ENCODE results near the gene ERC1. TPM values are rescaled to one million over a fixed set of nuclear protein-coding genes. Genes with fewer than 3 reads are reported as not detected.
"Not testable (repeated sequence)": the region's sequence is repeated elsewhere in the genome, so short reads cannot be mapped to it uniquely, and the experiment has no call there.

Gene ERC1
- total RNA-seq, 1 donor from 2014 or later, result 42.6 TPM

DNA sequence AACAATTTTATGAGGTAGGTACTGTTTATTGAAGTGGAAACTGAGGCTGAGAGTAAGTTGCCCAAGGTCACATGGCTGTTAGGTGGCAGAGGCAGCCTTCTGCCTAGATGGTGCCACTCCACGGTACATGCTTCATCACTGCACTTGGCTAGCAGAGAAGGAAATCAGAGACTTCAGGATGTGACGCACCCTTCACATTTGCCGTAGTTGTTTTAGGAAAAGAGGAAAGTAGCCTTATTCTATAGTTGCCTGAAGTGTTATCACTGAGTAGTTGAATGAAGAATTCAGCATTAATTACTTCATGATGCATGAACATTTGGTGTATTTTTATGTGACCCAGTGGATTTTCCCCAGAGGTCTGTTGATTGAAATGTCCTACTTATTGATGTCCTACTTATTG is 55.7 kb downstream of the ERC1 start:
- Mint-ChIP-seq H3K4me1 (ENCODE audit: low read depth) (peaks cover 5% of the 10 kb centered on the region), H3K9me3 (no peaks in the 10 kb centered on the region), H3K27ac (no peak overlapping the region), H3K36me3 (ENCODE audit: low read depth) (peaks cover 3% of the 10 kb centered on the region), H3K27me3 (ENCODE audit: low read depth) (no peaks in the 10 kb centered on the region), H3K4me3 (ENCODE audit: low read depth) (no peak overlapping the region)
- DNase-seq (ENCODE audit: low spot score), result no peak
- intact Hi-C loops (cut with micrococcal nuclease), result no loop called here

DNA sequence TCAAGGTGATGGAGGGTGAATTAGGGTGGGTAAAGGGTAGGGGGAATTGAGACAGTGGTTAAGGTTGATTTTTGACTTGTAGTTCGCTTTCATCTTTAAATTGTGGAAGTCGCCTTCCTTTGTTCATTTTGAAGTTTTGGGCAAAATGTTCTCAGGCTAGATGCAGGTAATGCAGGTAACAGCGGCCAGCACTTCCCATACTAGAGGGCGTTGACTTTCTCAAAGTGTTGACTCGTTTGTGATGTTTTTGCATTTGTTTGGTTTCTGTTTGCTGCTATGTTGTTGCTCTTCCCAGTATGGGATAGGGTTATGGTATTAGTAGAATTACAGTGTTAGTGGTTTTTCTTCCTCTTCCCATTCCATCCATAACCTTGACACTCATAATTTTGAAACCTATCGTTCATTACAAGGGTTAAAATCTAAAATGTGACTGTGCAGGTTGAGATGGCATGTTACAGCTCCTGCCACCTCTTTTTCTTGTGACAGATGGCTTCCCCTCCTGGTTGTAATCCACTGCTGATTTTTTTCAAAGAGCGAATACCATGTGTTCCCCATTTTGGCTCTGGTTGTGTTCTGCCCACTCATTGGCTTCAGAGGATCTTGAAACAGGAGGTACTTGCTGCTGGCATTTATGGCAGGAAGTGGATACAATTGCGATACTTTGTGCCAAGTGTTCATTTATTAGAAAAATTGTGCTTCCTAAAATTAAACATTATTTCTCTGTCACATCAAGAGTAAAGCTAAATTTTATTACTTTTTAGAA is 57.1 kb downstream of the ERC1 start:
- Mint-ChIP-seq H3K4me3 (ENCODE audit: low read depth) (no peak overlapping the region), H3K27me3 (ENCODE audit: low read depth) (no peaks in the 10 kb centered on the region), H3K4me1 (ENCODE audit: low read depth) (peaks cover 5% of the 10 kb centered on the region), H3K27ac (no peak overlapping the region), H3K9me3 (no peaks in the 10 kb centered on the region), H3K36me3 (ENCODE audit: low read depth) (no peaks in the 10 kb centered on the region)
- intact Hi-C loops (cut with micrococcal nuclease), result no loop called here
- no peak for DNase-seq (ENCODE audit: low spot score)

DNA sequence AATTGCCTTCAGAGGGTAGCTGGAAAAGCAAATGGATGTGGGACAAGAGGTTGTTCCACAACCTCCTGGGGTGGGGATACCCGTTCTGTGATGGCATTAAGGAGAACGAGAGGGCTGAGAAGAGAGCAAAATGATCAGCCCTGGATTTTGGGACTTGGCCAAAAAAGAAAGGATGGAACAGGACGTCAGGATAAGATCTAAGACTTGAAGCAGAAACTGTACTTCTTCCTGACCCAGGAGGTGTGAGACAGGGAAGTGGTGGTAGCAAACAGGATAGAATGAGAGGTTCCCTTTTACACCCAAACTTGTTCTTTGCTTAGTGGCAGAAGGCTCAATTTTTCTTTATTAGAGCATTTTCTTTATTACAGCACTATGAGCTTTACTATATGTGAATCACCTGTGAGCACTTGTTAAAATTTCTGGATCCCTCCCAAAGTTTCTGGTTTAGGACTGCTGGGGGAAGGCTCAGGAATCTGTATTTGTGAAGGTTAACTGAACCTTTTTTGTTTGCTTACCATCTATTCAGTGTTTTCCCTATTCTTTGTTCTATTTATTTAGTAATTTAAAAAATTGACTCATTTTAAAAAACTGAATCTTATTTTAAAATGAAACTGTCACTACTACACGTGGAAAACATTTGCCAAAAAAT is 59.2 kb downstream of the ERC1 start:
- Mint-ChIP-seq H3K4me1 (ENCODE audit: low read depth) (peaks cover 5% of the 10 kb centered on the region), H3K36me3 (ENCODE audit: low read depth) (no peaks in the 10 kb centered on the region), H3K27me3 (ENCODE audit: low read depth) (no peaks in the 10 kb centered on the region), H3K9me3 (no peaks in the 10 kb centered on the region), H3K27ac (no peak overlapping the region), H3K4me3 (ENCODE audit: low read depth) (no peak overlapping the region)
- intact Hi-C loops (cut with micrococcal nuclease), result no loop called here
- no peak for DNase-seq (ENCODE audit: low spot score)

DNA sequence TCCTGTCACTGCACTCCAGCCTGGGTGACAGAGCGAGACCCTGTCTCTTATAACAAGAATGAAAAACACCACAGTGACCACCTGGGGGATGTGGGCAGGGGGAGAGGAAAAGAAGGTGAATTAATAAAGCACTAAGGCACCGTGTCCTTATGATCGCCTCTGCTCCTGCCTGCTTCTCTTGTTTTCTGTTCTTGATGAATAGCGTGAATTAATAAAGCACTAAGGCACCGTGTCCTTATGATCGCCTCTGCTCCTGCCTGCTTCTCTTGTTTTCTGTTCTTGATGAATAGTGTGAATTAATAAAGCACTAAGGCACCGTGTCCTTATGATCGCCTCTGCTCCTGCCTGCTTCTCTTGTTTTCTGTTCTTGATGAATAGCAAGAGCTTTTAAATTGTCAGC is 60.6 kb downstream of the ERC1 start:
- H3K9me3 Mint-ChIP-seq; DNase-seq (ENCODE audit: low spot score); H3K4me3 Mint-ChIP-seq (ENCODE audit: low read depth); H3K36me3 Mint-ChIP-seq (ENCODE audit: low read depth); H3K4me1 Mint-ChIP-seq (ENCODE audit: low read depth); H3K27ac Mint-ChIP-seq; intact Hi-C loops (cut with micrococcal nuclease); H3K27me3 Mint-ChIP-seq (ENCODE audit: low read depth): not testable (repeated sequence)

DNA sequence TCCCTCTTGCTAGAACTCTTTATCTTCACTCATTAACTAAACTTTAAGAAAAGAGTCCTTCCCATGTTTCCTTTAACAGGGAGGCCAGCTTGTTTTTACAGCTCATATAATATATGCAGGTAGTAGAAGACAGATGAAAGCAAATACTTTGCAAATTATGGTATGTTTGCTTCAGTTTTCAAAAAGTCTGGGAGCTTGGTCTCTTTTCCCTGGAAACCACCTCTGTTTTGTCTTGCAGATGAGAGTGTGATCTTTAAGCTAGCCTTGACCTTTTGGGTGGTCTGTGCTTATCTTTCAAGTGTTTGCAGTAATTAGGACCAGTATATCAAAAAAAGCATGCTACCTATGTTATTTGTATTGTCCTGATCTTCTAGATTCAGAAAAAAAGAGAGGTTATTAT is 62.7 kb downstream of the ERC1 start:
- H3K9me3 Mint-ChIP-seq, result peaks cover 10% of the 10 kb centered on the region
- DNase-seq (ENCODE audit: low spot score), result no peak
- intact Hi-C loops (cut with micrococcal nuclease), result no loop called here
- no peaks in the 10 kb centered on the region for H3K4me1 Mint-ChIP-seq (ENCODE audit: low read depth)
- H3K27ac Mint-ChIP-seq, result no peak overlapping the region
- H3K27me3 Mint-ChIP-seq (ENCODE audit: low read depth), result no peaks in the 10 kb centered on the region
- no peak overlapping the region for H3K4me3 Mint-ChIP-seq (ENCODE audit: low read depth)
- peaks cover 9% of the 10 kb centered on the region for H3K36me3 Mint-ChIP-seq (ENCODE audit: low read depth)

DNA sequence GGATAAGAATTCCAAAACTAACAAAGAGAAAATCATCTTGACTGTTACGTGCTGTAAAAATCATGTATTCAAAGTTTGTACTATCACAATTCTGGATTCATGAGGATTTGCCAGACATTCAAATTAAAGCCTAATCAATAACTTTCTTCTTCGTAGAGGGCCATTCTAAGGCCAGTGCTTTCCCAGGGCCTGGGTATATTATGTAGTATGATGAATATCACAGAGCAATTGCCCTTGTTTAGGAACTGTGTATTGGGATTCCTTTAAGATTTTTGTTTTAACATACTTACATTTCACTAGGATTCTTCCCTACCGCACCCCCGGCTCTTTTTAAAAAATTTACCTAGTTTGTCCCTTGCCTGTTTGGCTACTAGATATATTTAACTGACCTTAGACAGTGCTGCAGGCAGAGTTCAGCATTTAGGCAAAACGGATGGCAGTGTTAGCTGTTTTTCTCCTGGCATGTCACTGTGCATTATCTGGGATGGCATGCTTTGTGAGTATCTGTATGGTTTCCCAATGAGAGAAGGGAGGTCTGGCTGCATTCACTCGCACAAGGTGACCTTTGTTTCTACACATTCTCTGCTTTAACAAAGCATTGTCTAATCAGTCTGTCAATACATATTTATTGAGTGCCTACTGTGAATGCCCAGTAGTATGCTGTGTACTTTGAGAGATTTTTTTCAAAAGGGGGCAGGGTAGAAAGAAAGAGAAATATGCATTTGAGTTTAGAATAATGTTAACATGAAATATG is 63.3 kb downstream of the ERC1 start:
- H3K36me3 Mint-ChIP-seq (ENCODE audit: low read depth), result peaks cover 15% of the 10 kb centered on the region
- peaks cover 16% of the 10 kb centered on the region for H3K9me3 Mint-ChIP-seq
- H3K4me3 Mint-ChIP-seq (ENCODE audit: low read depth), result no peak overlapping the region
- no peak for DNase-seq (ENCODE audit: low spot score)
- no peaks in the 10 kb centered on the region for H3K27me3 Mint-ChIP-seq (ENCODE audit: low read depth)
- no peak overlapping the region for H3K27ac Mint-ChIP-seq
- H3K4me1 Mint-ChIP-seq (ENCODE audit: low read depth), result no peaks in the 10 kb centered on the region
- intact Hi-C loops (cut with micrococcal nuclease), result no loop called here

DNA sequence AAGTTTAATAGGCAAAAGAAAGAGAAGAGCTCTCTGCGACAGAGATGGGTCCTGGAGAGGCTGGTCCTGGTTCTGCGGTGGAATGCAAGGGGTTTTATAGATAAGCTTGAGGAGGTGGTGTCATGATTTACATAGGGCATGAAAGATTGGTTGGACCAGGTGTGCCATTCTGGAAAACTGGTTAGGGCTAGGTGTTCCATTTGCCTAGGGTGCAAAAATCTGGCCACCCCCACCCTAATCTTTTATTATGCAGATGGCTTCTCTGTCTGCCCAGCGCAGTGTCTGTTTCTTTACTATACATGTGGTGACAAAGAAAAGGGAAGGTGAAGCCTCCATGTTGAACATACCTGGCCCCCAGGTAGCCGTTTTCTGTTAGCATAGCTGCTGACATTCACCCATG is 65.4 kb downstream of the ERC1 start:
- H3K9me3 Mint-ChIP-seq, result peaks cover 32% of the 10 kb centered on the region
- peaks cover 27% of the 10 kb centered on the region for H3K36me3 Mint-ChIP-seq (ENCODE audit: low read depth)

DNA sequence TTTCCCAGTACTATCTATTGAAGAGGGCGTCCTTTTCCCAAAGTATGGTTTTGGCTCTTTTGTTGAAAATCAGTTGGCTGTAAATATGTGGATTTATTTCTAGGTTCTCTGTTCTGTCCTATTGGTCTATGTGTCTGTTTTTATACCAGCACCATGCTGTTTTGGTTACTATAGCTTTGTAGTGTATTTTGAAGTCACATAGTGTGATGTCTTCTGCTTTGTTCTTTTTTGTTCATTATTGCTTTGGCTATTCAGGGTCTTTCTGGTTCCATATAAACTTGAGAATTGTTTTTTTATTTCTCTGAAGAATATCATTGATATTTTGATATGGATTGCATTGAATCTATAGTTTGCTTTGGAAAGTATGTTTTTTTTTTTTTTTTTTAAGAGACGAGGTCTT is 67.4 kb downstream of the ERC1 start:
- Mint-ChIP-seq H3K36me3 (ENCODE audit: low read depth) (peaks cover 40% of the 10 kb centered on the region), H3K9me3 (peaks cover 44% of the 10 kb centered on the region), H3K27me3 (ENCODE audit: low read depth) (no peaks in the 10 kb centered on the region), H3K27ac (no peak overlapping the region), H3K4me1 (ENCODE audit: low read depth) (peaks cover 2% of the 10 kb centered on the region), H3K4me3 (ENCODE audit: low read depth) (no peak overlapping the region)
- intact Hi-C loops (cut with micrococcal nuclease), result no loop called here
- no peak for DNase-seq (ENCODE audit: low spot score)

More for the DNA sequence above, 65.4 kb downstream of the ERC1 start:
- intact Hi-C loops (cut with micrococcal nuclease), result no loop called here
- no peak for DNase-seq (ENCODE audit: low spot score)
- no peak overlapping the region for H3K4me3 Mint-ChIP-seq (ENCODE audit: low read depth)
- no peaks in the 10 kb centered on the region for H3K27me3 Mint-ChIP-seq (ENCODE audit: low read depth)
- no peaks in the 10 kb centered on the region for H3K4me1 Mint-ChIP-seq (ENCODE audit: low read depth)
- H3K27ac Mint-ChIP-seq, result no peak overlapping the region

DNA sequence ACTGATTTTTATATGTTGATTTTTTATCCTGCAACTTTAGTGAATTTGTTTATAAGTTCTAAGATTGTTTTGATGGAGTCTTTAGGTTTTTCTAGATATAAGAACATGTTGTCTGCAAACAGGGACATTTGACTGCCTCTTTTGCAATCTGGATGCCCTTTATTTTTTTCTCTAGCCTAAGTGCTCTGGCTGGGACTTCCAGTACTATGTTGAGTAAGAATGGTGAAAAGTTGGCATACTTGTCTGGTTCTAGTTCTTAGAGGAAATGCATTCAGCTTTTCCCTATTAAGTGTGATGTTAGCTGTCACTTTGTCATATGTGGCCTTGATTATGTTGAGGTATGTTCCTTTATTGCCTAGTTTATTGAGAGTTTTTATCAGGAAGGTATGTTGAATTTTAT is 68.1 kb downstream of the ERC1 start:
- intact Hi-C loops (cut with micrococcal nuclease), result no loop called here
- Mint-ChIP-seq H3K27ac (no peak overlapping the region), H3K9me3 (peaks cover 51% of the 10 kb centered on the region), H3K36me3 (ENCODE audit: low read depth) (peaks cover 47% of the 10 kb centered on the region), H3K4me3 (ENCODE audit: low read depth) (no peak overlapping the region), H3K27me3 (ENCODE audit: low read depth) (no peaks in the 10 kb centered on the region), H3K4me1 (ENCODE audit: low read depth) (peaks cover 2% of the 10 kb centered on the region)
- DNase-seq (ENCODE audit: low spot score), result no peak

DNA sequence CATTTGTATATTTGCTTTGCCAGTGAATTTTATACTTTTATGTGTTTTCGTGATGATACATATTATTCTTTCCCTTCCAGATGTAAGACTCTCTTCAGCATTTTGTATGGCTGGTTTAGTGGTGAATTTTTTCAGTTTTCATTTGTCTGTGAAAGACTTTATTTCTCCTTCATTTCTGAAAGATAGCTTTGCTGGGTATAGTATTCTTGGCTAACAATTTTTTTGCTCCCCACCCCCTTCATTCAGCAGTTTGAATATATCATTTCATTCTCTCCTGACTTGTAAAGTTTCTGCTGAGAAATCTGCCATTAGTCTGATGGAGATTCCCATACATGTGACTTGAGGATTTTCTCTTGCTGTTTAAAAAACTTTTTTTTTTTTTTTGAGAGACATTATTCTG is 72.8 kb downstream of the ERC1 start:
- H3K4me1 Mint-ChIP-seq (ENCODE audit: low read depth), result peaks cover 2% of the 10 kb centered on the region
- no peaks in the 10 kb centered on the region for H3K27me3 Mint-ChIP-seq (ENCODE audit: low read depth)
- no peak overlapping the region for H3K4me3 Mint-ChIP-seq (ENCODE audit: low read depth)
- H3K27ac Mint-ChIP-seq, result no peak overlapping the region
- H3K36me3 Mint-ChIP-seq (ENCODE audit: low read depth), result peaks cover 52% of the 10 kb centered on the region
- intact Hi-C loops (cut with micrococcal nuclease), result no loop called here
- H3K9me3 Mint-ChIP-seq, result peaks cover 55% of the 10 kb centered on the region
- no peak for DNase-seq (ENCODE audit: low spot score)

DNA sequence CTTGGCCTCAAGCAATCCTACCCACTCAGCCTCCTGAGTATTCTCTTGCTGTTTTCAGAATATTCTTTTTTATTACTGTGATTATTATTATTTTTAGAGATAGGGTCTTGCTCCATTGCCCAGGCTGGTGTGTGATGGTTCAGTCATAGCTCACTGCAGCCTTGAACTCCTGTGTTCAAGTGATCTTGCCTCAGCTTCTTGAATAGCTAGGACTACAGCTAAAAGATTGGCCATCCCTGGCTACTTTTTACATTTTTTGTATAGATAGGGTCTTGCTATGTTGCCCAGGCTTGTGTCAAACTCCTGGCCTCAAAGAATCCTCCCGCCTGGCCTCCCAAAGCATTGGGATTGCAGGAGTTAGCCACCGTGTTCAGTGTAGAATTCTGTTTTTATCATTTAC is 73.3 kb downstream of the ERC1 start:
- no peak overlapping the region for H3K4me3 Mint-ChIP-seq (ENCODE audit: low read depth)
- DNase-seq (ENCODE audit: low spot score), result no peak
- intact Hi-C loops (cut with micrococcal nuclease), result no loop called here
- no peak overlapping the region for H3K27ac Mint-ChIP-seq
- H3K36me3 Mint-ChIP-seq (ENCODE audit: low read depth), result peaks cover 47% of the 10 kb centered on the region
- peaks cover 2% of the 10 kb centered on the region for H3K4me1 Mint-ChIP-seq (ENCODE audit: low read depth)
- H3K9me3 Mint-ChIP-seq, result peaks cover 51% of the 10 kb centered on the region
- H3K27me3 Mint-ChIP-seq (ENCODE audit: low read depth), result no peaks in the 10 kb centered on the region

DNA sequence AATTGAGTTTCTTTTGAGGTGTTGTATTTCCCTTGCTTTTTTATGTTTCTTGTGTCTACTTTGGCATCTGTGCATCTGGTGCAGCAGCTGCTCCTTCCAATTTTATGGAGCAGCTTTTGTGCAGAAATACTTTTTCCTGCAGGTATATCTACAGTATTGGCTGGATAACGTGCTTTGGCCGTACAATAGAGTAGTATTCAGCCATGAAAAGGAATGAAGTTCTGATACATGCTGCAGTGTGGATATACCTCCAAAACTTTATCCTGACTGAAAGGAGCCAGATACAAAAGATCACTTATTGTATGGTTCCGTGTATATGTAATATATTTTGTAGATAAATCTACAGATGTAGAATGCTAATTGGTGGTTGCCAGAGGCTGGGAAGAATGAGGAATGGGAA is 74.6 kb downstream of the ERC1 start:
- H3K4me3 Mint-ChIP-seq (ENCODE audit: low read depth), result no peak overlapping the region
- H3K36me3 Mint-ChIP-seq (ENCODE audit: low read depth), result peaks cover 40% of the 10 kb centered on the region
- peaks cover 3% of the 10 kb centered on the region for H3K4me1 Mint-ChIP-seq (ENCODE audit: low read depth)
- no peaks in the 10 kb centered on the region for H3K27me3 Mint-ChIP-seq (ENCODE audit: low read depth)
- DNase-seq (ENCODE audit: low spot score), result no peak
- intact Hi-C loops (cut with micrococcal nuclease), result no loop called here
- H3K9me3 Mint-ChIP-seq, result peaks cover 40% of the 10 kb centered on the region
- no peak overlapping the region for H3K27ac Mint-ChIP-seq

DNA sequence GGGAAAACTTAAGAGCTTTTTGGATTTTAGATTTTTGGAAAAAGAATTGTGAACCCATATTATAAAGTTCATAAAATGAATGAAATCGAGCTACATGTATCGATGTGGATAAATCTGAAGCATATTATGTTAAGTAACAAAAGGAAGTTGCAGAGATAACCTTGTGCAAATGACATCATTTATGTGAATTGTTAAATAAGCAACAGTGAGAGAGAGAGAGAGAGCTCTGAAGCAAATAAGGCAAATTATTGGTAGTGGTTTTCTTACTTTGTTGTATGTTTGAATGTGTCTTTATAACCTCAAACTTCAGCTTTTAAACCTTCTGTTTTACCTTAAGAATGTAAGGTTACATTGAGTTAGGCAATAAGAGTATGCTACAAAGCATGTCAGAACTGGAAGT is 78.8 kb downstream of the ERC1 start:
- Mint-ChIP-seq H3K36me3 (ENCODE audit: low read depth) (peaks cover 11% of the 10 kb centered on the region), H3K27ac (no peak overlapping the region), H3K27me3 (ENCODE audit: low read depth) (peaks cover 2% of the 10 kb centered on the region), H3K4me3 (ENCODE audit: low read depth) (no peak overlapping the region), H3K9me3 (peaks cover 8% of the 10 kb centered on the region), H3K4me1 (ENCODE audit: low read depth) (peaks cover 9% of the 10 kb centered on the region)
- DNase-seq (ENCODE audit: low spot score), result no peak
- intact Hi-C loops (cut with micrococcal nuclease), result no loop called here
